ENCODE data around the gene SOX13.

DNA sequence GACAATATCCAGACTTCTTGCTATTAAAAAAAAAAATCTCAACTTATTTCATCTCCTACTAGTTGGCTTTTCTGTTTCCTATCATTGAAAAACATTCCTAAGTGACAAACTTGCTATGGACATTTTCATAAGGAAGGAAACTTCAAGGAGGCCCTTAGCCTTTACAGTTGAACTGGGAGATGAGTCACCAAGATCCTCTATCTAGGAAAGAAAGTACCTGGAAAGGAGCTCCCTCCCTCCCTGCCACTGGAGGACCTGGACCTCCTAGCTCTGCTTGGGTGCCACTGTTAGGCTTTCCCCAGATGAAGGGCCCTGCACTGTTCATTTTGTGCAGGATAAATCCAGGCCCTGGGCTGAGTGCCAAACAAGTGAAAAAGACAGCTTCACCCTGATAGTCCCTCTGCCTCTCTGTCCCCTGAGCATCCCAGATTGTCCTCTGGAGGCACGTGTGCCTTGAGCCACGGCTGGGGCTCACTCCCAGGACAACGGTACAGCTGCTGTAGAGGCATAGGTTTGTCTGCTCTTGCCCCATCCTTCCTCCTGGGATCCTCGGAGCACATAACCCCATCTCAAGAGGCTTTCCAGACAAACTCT lies 40.2 kb upstream of the SOX13 start:
- TF ChIP-seq YY1 (IDR thresholded peaks at IDR 0.05; ENCODE audit: insufficient read depth, insufficient read length) (no peak), ZNF274 (IDR thresholded peaks at IDR 0.05; ENCODE audit: low read depth, low read length) (no peak)
